Right lobe of liver (tissue), 4 donors: ENCODE results near the gene PTTG1.

Experiments used
- POLR2A ChIP-seq: fragments of 450-650 bp; IDR thresholded peaks from one replicate; pipeline ENCODE4 v1.6.1; 2017; ENCODE audit warnings: antibody characterized with exemption, mild to moderate bottlenecking
- TF ChIP-seq, protein P1 (sequence below), 4 donors: fragments of 200-600 bp in 3 of 4; fragments of 450-650 bp in 1 of 4; IDR thresholded peaks; one replicate each; pipeline versions ENCODE4 v1.5.1 to v1.8.0; 2016 to 2022; ENCODE audit warnings: antibody characterized with exemption in 4 of 4, mild to moderate bottlenecking in 2 of 4
- donor health status: DM: no; HTN: no; CAD: no.
- donor health status: DM: no; HTN: no; CAD: no.
- donor health status: DM: no; HTN: yes; CAD: no.

DNA sequence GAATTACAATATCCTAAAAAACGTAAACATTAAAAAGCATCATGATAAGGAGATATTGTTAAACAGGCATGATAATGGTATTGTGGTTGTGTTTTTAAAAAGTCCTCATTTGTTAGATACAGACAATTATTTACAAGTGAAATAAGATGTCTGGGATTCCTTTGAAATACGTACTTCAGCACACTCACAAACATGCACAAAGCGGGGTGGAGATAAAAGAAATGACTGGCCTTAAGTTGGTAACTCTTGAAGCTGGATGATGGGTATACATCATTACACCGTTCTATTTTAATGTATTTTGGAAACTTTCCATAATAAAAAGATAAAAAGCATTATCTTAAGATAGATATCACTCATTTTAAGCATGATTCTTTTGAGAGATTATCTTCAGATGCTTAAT, 22.8 kb upstream of the PTTG1 start:
- TF ChIP-seq, protein P1, sequence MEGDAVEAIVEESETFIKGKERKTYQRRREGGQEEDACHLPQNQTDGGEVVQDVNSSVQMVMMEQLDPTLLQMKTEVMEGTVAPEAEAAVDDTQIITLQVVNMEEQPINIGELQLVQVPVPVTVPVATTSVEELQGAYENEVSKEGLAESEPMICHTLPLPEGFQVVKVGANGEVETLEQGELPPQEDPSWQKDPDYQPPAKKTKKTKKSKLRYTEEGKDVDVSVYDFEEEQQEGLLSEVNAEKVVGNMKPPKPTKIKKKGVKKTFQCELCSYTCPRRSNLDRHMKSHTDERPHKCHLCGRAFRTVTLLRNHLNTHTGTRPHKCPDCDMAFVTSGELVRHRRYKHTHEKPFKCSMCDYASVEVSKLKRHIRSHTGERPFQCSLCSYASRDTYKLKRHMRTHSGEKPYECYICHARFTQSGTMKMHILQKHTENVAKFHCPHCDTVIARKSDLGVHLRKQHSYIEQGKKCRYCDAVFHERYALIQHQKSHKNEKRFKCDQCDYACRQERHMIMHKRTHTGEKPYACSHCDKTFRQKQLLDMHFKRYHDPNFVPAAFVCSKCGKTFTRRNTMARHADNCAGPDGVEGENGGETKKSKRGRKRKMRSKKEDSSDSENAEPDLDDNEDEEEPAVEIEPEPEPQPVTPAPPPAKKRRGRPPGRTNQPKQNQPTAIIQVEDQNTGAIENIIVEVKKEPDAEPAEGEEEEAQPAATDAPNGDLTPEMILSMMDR (IDR thresholded peaks at IDR 0.05) = no peak
- TF ChIP-seq POLR2A = no peak
